ENCODE measurements around the gene VPS29.
"Not testable (repeated sequence)": the region's sequence is repeated elsewhere in the genome, so short reads cannot be mapped to it uniquely, and the experiment has no call there.

VPS29 gene

GRCh38 chr12:110530511-110530910 lies 28.6 kb upstream of the VPS29 start:
- H3K4me3 ChIP-seq (ENCODE audit: control insufficient read depth, low read depth, low read length): no peak overlapping the region
- TF ChIP-seq CTCF (conservative IDR thresholded peaks at IDR 0.05; ENCODE audit: control insufficient read depth, insufficient read depth, low read depth, low read length): no peak
- DNase-seq (ENCODE audit: low read depth): no peak

GRCh38 chr12:110528277-110528839 lies 26.4 kb upstream of the VPS29 start:
- H3K4me3 ChIP-seq (ENCODE audit: control insufficient read depth, low read depth, low read length): no peak overlapping the region
- no peak for DNase-seq (ENCODE audit: low read depth)
- no peak for TF ChIP-seq CTCF (conservative IDR thresholded peaks at IDR 0.05; ENCODE audit: control insufficient read depth, insufficient read depth, low read depth, low read length)

- H3K4me3 ChIP-seq (ENCODE audit: control insufficient read depth, low read depth, low read length); DNase-seq (ENCODE audit: low read depth): not testable (repeated sequence)
Measured at GRCh38 chr12:110520876-110521712, 19.2 kb upstream of the VPS29 start.

- DNase-seq (ENCODE audit: low read depth); H3K4me3 ChIP-seq (ENCODE audit: control insufficient read depth, low read depth, low read length): not testable (repeated sequence)
Measured at GRCh38 chr12:110518014-110518413, 16.1 kb upstream of the VPS29 start.

- H3K4me3 ChIP-seq (ENCODE audit: control insufficient read depth, low read depth, low read length): no peak overlapping the region
- no peak for TF ChIP-seq CTCF (conservative IDR thresholded peaks at IDR 0.05; ENCODE audit: control insufficient read depth, insufficient read depth, low read depth, low read length)
- DNase-seq (ENCODE audit: low read depth): no peak
Measured at GRCh38 chr12:110516995-110517394, 15.1 kb upstream of the VPS29 start.

GRCh38 chr12:110514363-110514762 lies 12.5 kb upstream of the VPS29 start:
- no peak for TF ChIP-seq CTCF (conservative IDR thresholded peaks at IDR 0.05; ENCODE audit: control insufficient read depth, insufficient read depth, low read depth, low read length)
- H3K4me3 ChIP-seq (ENCODE audit: control insufficient read depth, low read depth, low read length): no peak overlapping the region
- DNase-seq (ENCODE audit: low read depth): no peak

GRCh38 chr12:110513842-110514241 lies 11.9 kb upstream of the VPS29 start:
- H3K4me3 ChIP-seq (ENCODE audit: control insufficient read depth, low read depth, low read length): no peak overlapping the region
- no peak for DNase-seq (ENCODE audit: low read depth)
- no peak for TF ChIP-seq CTCF (conservative IDR thresholded peaks at IDR 0.05; ENCODE audit: control insufficient read depth, insufficient read depth, low read depth, low read length)

Measured in fibroblast of mammary gland (primary cell).